Mammary epithelial cell (primary cell): ENCODE data around the gene COL25A1.
A peak's percentile ranks its signal among the peaks of the same experiment; 100 is the strongest.
"Not testable (repeated sequence)": the region's sequence is repeated elsewhere in the genome, so short reads cannot be mapped to it uniquely, and the experiment has no call there.

Source experiments
- CTCF ChIP-seq, 2 donors: IDR thresholded peaks in 1 of 2; conservative IDR thresholded peaks in 1 of 2; 2 replicates each; pipeline ENCODE4 v1.5.1; 2011 to 2012; ENCODE audit warnings: inconsistent platforms in 2 of 2, low read length in 2 of 2, mild to moderate bottlenecking in 2 of 2, control low read depth in 1 of 2, low read depth in 1 of 2; ENCODE audit not compliant: insufficient read depth in 1 of 2; ENCODE audit errors: extremely low read depth in 1 of 2
- EZH2 ChIP-seq: IDR thresholded peaks from 2 replicates; pipeline ENCODE4 v1.6.1; 2012; ENCODE audit warnings: low read length, inconsistent platforms, borderline replicate concordance

DNA sequence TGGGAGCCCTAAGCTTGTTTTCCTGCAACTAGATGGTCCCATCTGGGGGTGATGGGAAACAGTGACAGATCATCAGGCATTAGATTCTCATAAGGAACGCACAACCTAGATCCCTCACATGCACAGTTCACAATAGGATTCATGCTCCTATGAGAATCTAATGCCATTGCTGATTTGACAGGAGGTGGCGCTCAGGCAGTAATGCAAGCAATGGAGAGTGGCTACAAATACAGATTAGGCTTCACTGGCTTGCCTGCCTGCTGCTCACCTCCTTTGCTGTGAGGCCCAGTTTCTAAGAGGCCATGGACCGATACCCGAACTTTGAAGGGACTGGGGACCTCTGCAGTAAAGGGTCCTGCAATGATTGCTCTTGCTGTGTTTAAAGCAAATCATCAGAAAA is 225.7 kb downstream of the COL25A1 start:
- TF ChIP-seq CTCF (conservative IDR thresholded peaks at IDR 0.05 in 1 of 2, IDR thresholded peaks at IDR 0.05 in 1 of 2; ENCODE audit: extremely low read depth in 1 of 2, insufficient read depth in 1 of 2, low read depth in 1 of 2, low read length in 2 of 2) = peak in 1 of 2 donors; percentile 12
- TF ChIP-seq EZH2 = not testable (repeated sequence)
